ENCODE measurements around the gene ANKRD34A.

Gene ANKRD34A

GRCh38 chr1:146010126-146010738 lies 45.9 kb upstream of the ANKRD34A start:
- TF ChIP-seq EZH2phosphoT487 (IDR thresholded peaks at IDR 0.05; ENCODE audit: low read length) (no peak), CTCF (IDR thresholded peaks at IDR 0.05; ENCODE audit: low read length) (no peak), EZH2 (optimal IDR thresholded peaks at IDR 0.05; ENCODE audit: low read depth, low read length) (no peak)
- DNase-seq, result no peak
- no peaks in the 10 kb centered on the region for H4K20me1 ChIP-seq (ENCODE audit: insufficient read depth, low read length)

GRCh38 chr1:146007489-146008133 lies 43.2 kb upstream of the ANKRD34A start:
- Histone ChIP-seq H3K79me2 (ENCODE audit: low read length) (no peaks in the 10 kb centered on the region), H3K4me1 (ENCODE audit: low read length) (peaks cover 6% of the 10 kb centered on the region; the same call in 1 of the 2 replicates), H3K36me3 (replicated peaks; ENCODE audit: insufficient read depth, low read length) (no peaks in the 10 kb centered on the region), H3K9me3 (replicated peaks; ENCODE audit: insufficient read depth, low read length) (no peaks in the 10 kb centered on the region), H3F3A (ENCODE audit: insufficient read depth, low read length) (no peaks in the 10 kb centered on the region), H4K20me1 (ENCODE audit: insufficient read depth, low read length) (no peaks in the 10 kb centered on the region), H3K4me2 (ENCODE audit: low read depth, low read length) (no peak overlapping the region), H3K27ac (ENCODE audit: low read length) (no peak overlapping the region), H2AFZ (ENCODE audit: low read length) (peak overlapping the region; percentile 13), H3K9me2 (replicated peaks; ENCODE audit: insufficient read depth, low read length) (no peaks in the 10 kb centered on the region), H3K9ac (ENCODE audit: low read length) (no peak overlapping the region), H3K27me3 (replicated peaks; ENCODE audit: insufficient read depth, low read length) (no peaks in the 10 kb centered on the region), H3K4me3 (ENCODE audit: low read length) (no peak overlapping the region)
- TF ChIP-seq EZH2 (optimal IDR thresholded peaks at IDR 0.05; ENCODE audit: low read depth, low read length), result no peak
- TF ChIP-seq EZH2phosphoT487 (IDR thresholded peaks at IDR 0.05; ENCODE audit: low read length), result no peak
- no peak for TF ChIP-seq CTCF (IDR thresholded peaks at IDR 0.05; ENCODE audit: low read length)
- no peak for DNase-seq

More at GRCh38 chr1:146010126-146010738, 45.9 kb upstream of the ANKRD34A start:
- Histone ChIP-seq H3K4me1 (ENCODE audit: low read length) (peaks cover 9% of the 10 kb centered on the region; the same call in 1 of the 2 replicates), H3K9me2 (replicated peaks; ENCODE audit: insufficient read depth, low read length) (no peaks in the 10 kb centered on the region), H3K36me3 (replicated peaks; ENCODE audit: insufficient read depth, low read length) (no peaks in the 10 kb centered on the region), H3K9me3 (replicated peaks; ENCODE audit: insufficient read depth, low read length) (no peaks in the 10 kb centered on the region), H3K27me3 (replicated peaks; ENCODE audit: insufficient read depth, low read length) (no peaks in the 10 kb centered on the region), H3K27ac (ENCODE audit: low read length) (no peak overlapping the region), H3K79me2 (ENCODE audit: low read length) (no peaks in the 10 kb centered on the region), H3K4me2 (ENCODE audit: low read depth, low read length) (no peak overlapping the region), H3K9ac (ENCODE audit: low read length) (no peak overlapping the region), H3K4me3 (ENCODE audit: low read length) (no peak overlapping the region), H3F3A (ENCODE audit: insufficient read depth, low read length) (no peaks in the 10 kb centered on the region), H2AFZ (ENCODE audit: low read length) (no peak overlapping the region)

GRCh38 chr1:146001709-146002108 lies 37.3 kb upstream of the ANKRD34A start:
- no peak overlapping the region for H3K9ac ChIP-seq (ENCODE audit: low read length)
- H4K20me1 ChIP-seq (ENCODE audit: insufficient read depth, low read length), result no peaks in the 10 kb centered on the region
- no peak overlapping the region for H3K4me2 ChIP-seq (ENCODE audit: low read depth, low read length)
- no peak overlapping the region for H2AFZ ChIP-seq (ENCODE audit: low read length)
- no peaks in the 10 kb centered on the region for H3K27me3 ChIP-seq (replicated peaks; ENCODE audit: insufficient read depth, low read length)
- TF ChIP-seq EZH2phosphoT487 (IDR thresholded peaks at IDR 0.05; ENCODE audit: low read length), result no peak
- no peak for TF ChIP-seq EZH2 (optimal IDR thresholded peaks at IDR 0.05; ENCODE audit: low read depth, low read length)
- no peaks in the 10 kb centered on the region for H3K9me2 ChIP-seq (replicated peaks; ENCODE audit: insufficient read depth, low read length)
- H3K27ac ChIP-seq (ENCODE audit: low read length), result no peak overlapping the region
- no peak overlapping the region for H3K4me3 ChIP-seq (ENCODE audit: low read length)
- H3K4me1 ChIP-seq (ENCODE audit: low read length), result peaks cover 33% of the 10 kb centered on the region
- no peaks in the 10 kb centered on the region for H3K9me3 ChIP-seq (replicated peaks; ENCODE audit: insufficient read depth, low read length)
- H3K79me2 ChIP-seq (ENCODE audit: low read length), result peaks cover 14% of the 10 kb centered on the region
- H3F3A ChIP-seq (ENCODE audit: insufficient read depth, low read length), result peaks cover 37% of the 10 kb centered on the region
- DNase-seq, result peak; percentile 1
- H3K36me3 ChIP-seq (replicated peaks; ENCODE audit: insufficient read depth, low read length), result no peaks in the 10 kb centered on the region

Measured in MM.1S (cell line).